NCI-H2227 treated with DMSO at 0.1 percent for 48 hours (cell line): ENCODE measurements around the gene BANF2.
"Not testable (repeated sequence)": the region's sequence is repeated elsewhere in the genome, so short reads cannot be mapped to it uniquely, and the experiment has no call there.

Source experiments
- DNase-seq: peaks from one replicate; lab custom pipeline; 2025; lab: John Stamatoyannopoulos, UW

BANF2 gene

GRCh38 chr20:17683218-17684076 lies 16.3 kb upstream of the BANF2 start:
- no peak for DNase-seq

- DNase-seq = no peak
These were observed 15.5 kb upstream of the BANF2 start for GRCh38 chr20:17684077-17684888.

- no peak for DNase-seq
These were observed 14.6 kb upstream of the BANF2 start for GRCh38 chr20:17685168-17685567.

GRCh38 chr20:17687800-17688199 lies 12.0 kb upstream of the BANF2 start:
- DNase-seq = no peak

- no peak for DNase-seq
These were observed 10.8 kb upstream of the BANF2 start for GRCh38 chr20:17688965-17689364.

- DNase-seq = no peak
These were observed 9.6 kb upstream of the BANF2 start for GRCh38 chr20:17690144-17690543.

- DNase-seq = no peak
These were observed 8.0 kb upstream of the BANF2 start for GRCh38 chr20:17691758-17692157.

- DNase-seq = no peak
These were observed 6.2 kb upstream of the BANF2 start for GRCh38 chr20:17693444-17694001.

GRCh38 chr20:17694767-17695166 lies 5.0 kb upstream of the BANF2 start:
- DNase-seq = no peak

GRCh38 chr20:17696287-17696686 lies 3.5 kb upstream of the BANF2 start:
- no peak for DNase-seq

GRCh38 chr20:17697171-17697570 lies 2.6 kb upstream of the BANF2 start:
- no peak for DNase-seq

GRCh38 chr20:17698384-17698783 lies 1.4 kb upstream of the BANF2 start:
- DNase-seq = no peak

GRCh38 chr20:17700637-17701036 lies 871 bp downstream of the BANF2 start:
- DNase-seq = no peak

- DNase-seq = no peak
These were observed 2.1 kb downstream of the BANF2 start for GRCh38 chr20:17701826-17702225.

GRCh38 chr20:17704589-17705317 lies 5.0 kb downstream of the BANF2 start:
- no peak for DNase-seq

GRCh38 chr20:17705916-17706315 lies 6.2 kb downstream of the BANF2 start:
- DNase-seq = no peak

GRCh38 chr20:17706632-17707031 lies 6.9 kb downstream of the BANF2 start:
- no peak for DNase-seq

- not testable (repeated sequence) for DNase-seq
These were observed 8.2 kb downstream of the BANF2 start for GRCh38 chr20:17707951-17708350.

- no peak for DNase-seq
These were observed 9.1 kb downstream of the BANF2 start for GRCh38 chr20:17708675-17709360.

GRCh38 chr20:17709361-17710293 lies 9.9 kb downstream of the BANF2 start:
- DNase-seq = no peak
